Cerebellar nuclear complex (tissue), 1 donor: ENCODE results near the gene KCNJ12.
"Not testable (repeated sequence)": the region's sequence is repeated elsewhere in the genome, so short reads cannot be mapped to it uniquely, and the experiment has no call there.

Experiments
- DNase-seq, 2 experiments: peaks; one replicate each; lab custom pipeline; 2025; lab: John Stamatoyannopoulos, UW

Gene KCNJ12

GRCh38 chr17:21387616-21388015 lies 11.5 kb downstream of the KCNJ12 start:
- no peak for DNase-seq

GRCh38 chr17:21388066-21388465 lies 11.9 kb downstream of the KCNJ12 start:
- DNase-seq: no peak

- no peak for DNase-seq
These were observed 12.8 kb downstream of the KCNJ12 start for GRCh38 chr17:21388944-21389343.

- DNase-seq: no peak
These were observed 13.2 kb downstream of the KCNJ12 start for GRCh38 chr17:21389394-21389793.

- no peak for DNase-seq
These were observed 14.1 kb downstream of the KCNJ12 start for GRCh38 chr17:21390294-21390693.

GRCh38 chr17:21392266-21392665 lies 16.1 kb downstream of the KCNJ12 start:
- DNase-seq: no peak

- DNase-seq: no peak
These were observed 18.1 kb downstream of the KCNJ12 start for GRCh38 chr17:21394265-21394664.

- DNase-seq: no peak
These were observed 19.6 kb downstream of the KCNJ12 start for GRCh38 chr17:21395764-21396163.

GRCh38 chr17:21396237-21396636 lies 20.1 kb downstream of the KCNJ12 start:
- DNase-seq: no peak

GRCh38 chr17:21397341-21398190 lies 21.4 kb downstream of the KCNJ12 start:
- no peak for DNase-seq

GRCh38 chr17:21399474-21400186 lies 23.5 kb downstream of the KCNJ12 start:
- no peak for DNase-seq

- DNase-seq: not testable (repeated sequence)
These were observed 24.0 kb downstream of the KCNJ12 start for GRCh38 chr17:21400187-21400569.

GRCh38 chr17:21400816-21401593 lies 24.8 kb downstream of the KCNJ12 start:
- no peak for DNase-seq

- DNase-seq: not testable (repeated sequence)
These were observed 26.0 kb downstream of the KCNJ12 start for GRCh38 chr17:21402166-21402571.

GRCh38 chr17:21402926-21403325 lies 26.8 kb downstream of the KCNJ12 start:
- DNase-seq: not testable (repeated sequence)

- not testable (repeated sequence) for DNase-seq
These were observed 27.9 kb downstream of the KCNJ12 start for GRCh38 chr17:21404106-21404505.

- DNase-seq: not testable (repeated sequence)
These were observed 28.4 kb downstream of the KCNJ12 start for GRCh38 chr17:21404539-21404938.

GRCh38 chr17:21404956-21405731 lies 29.0 kb downstream of the KCNJ12 start:
- not testable (repeated sequence) for DNase-seq

GRCh38 chr17:21405904-21406400 lies 29.8 kb downstream of the KCNJ12 start:
- not testable (repeated sequence) for DNase-seq

- not testable (repeated sequence) for DNase-seq
These were observed 30.7 kb downstream of the KCNJ12 start for GRCh38 chr17:21406616-21407404.
